HFFc6 (cell line): ENCODE measurements around the gene GPR82. TPM values are rescaled to one million over a fixed set of nuclear protein-coding genes. Genes with fewer than 3 reads are reported as not detected.

ENCODE experiments used
- DNase-seq: peaks from one replicate; pipeline ENCODE4 v3.0.0-alpha.2; 2018
- H3K27ac Mint-ChIP-seq: 2 replicates; pipeline ENCODE4 v1.8.0; 2020; ENCODE audit warnings: mild to moderate bottlenecking, mixed read lengths
- H3K27me3 Mint-ChIP-seq: 2 replicates; pipeline ENCODE4 v1.8.0; 2021; ENCODE audit warnings: mild to moderate bottlenecking, moderate library complexity, mixed read lengths; ENCODE audit not compliant: insufficient read depth
- H3K36me3 Mint-ChIP-seq: 2 replicates; pipeline ENCODE4 v1.8.0; 2021; ENCODE audit warnings: low read depth, mixed read lengths
- H3K4me1 Mint-ChIP-seq: 2 replicates; pipeline ENCODE4 v1.8.0; 2020; ENCODE audit warnings: low read depth, mixed read lengths
- H3K4me3 Mint-ChIP-seq: 2 replicates; pipeline ENCODE4 v1.8.0; 2020; ENCODE audit warnings: mild to moderate bottlenecking, moderate library complexity, mixed read lengths
- H3K9me3 Mint-ChIP-seq: 2 replicates; pipeline ENCODE4 v1.8.0; 2020; ENCODE audit warnings: mild to moderate bottlenecking, mixed read lengths
- CTCF ChIP-seq: fragments of 200-600 bp; sonication (generic); IDR thresholded peaks from 2 replicates; pipeline ENCODE4 v1.5.0; 2021; ENCODE audit warnings: antibody characterized with exemption, mild to moderate bottlenecking
- total RNA-seq, 6 experiments: library from RNA; stranded (reverse); fragmentation: NEBNext Ultra II Directional; extraction: Animal tissue kit (Norgen Biotek cat#: 25700); gene quantifications; 2 replicates in 1 of 6; 3 replicates in 5 of 6; pipeline ENCODE4 v1.2.3, GENCODE V29; 2021

GPR82 gene
- total RNA-seq, 6 experiments from 2014 or later, result not detected

GRCh38 chrX:41688156-41688555 lies 35.8 kb upstream of the GPR82 start:
- H3K27ac Mint-ChIP-seq, result no peak overlapping the region
- TF ChIP-seq CTCF, result no peak
- no peak for DNase-seq
- H3K4me1 Mint-ChIP-seq, result peaks cover 5% of the 10 kb centered on the region; the same call in 1 of the 2 replicates
- H3K27me3 Mint-ChIP-seq, result no peaks in the 10 kb centered on the region
- no peaks in the 10 kb centered on the region for H3K36me3 Mint-ChIP-seq
- H3K9me3 Mint-ChIP-seq, result no peaks in the 10 kb centered on the region
- H3K4me3 Mint-ChIP-seq, result no peak overlapping the region

GRCh38 chrX:41688835-41689234 lies 35.1 kb upstream of the GPR82 start, which contains the start of gene GPR34:
GPR34 (plus strand) TSS chrX:41688973; CDS start chrX:41695634, 6,661 bp downstream.
- H3K27me3 Mint-ChIP-seq, result no peaks in the 10 kb centered on the region
- H3K4me1 Mint-ChIP-seq, result peaks cover 5% of the 10 kb centered on the region; the same call in 1 of the 2 replicates
- no peak for DNase-seq
- H3K27ac Mint-ChIP-seq, result no peak within 1 kb of the TSS
- no peaks in the 10 kb centered on the region for H3K9me3 Mint-ChIP-seq
- H3K36me3 Mint-ChIP-seq, result no peaks in the 10 kb centered on the region
- no peak for TF ChIP-seq CTCF
- no peak within 1 kb of the TSS for H3K4me3 Mint-ChIP-seq

DNA sequence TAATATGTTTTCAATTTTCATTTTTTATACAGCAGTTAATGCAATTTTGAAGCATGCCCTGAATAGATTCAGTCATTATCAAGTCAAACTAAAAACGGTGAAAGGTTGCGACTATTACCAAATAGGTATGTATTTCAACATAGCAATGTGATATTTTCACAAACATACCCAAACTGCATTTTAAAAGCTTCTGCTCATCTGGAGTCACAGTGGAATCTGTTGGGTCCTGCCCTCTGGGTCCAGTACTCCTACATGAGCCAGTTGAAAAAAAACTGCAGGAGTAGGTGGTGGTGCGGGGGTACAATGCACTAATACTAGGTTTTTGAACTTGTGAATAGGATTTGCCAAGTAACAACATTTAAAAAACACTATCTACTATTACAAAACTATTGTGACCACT lies 34.3 kb upstream of the GPR82 start:
- DNase-seq, result no peak
- H3K9me3 Mint-ChIP-seq, result no peaks in the 10 kb centered on the region
- no peaks in the 10 kb centered on the region for H3K27me3 Mint-ChIP-seq
- no peak overlapping the region for H3K4me3 Mint-ChIP-seq
- H3K27ac Mint-ChIP-seq, result no peak overlapping the region
- no peaks in the 10 kb centered on the region for H3K36me3 Mint-ChIP-seq
- no peak for TF ChIP-seq CTCF
- peaks cover 5% of the 10 kb centered on the region; the same call in 1 of the 2 replicates for H3K4me1 Mint-ChIP-seq

DNA sequence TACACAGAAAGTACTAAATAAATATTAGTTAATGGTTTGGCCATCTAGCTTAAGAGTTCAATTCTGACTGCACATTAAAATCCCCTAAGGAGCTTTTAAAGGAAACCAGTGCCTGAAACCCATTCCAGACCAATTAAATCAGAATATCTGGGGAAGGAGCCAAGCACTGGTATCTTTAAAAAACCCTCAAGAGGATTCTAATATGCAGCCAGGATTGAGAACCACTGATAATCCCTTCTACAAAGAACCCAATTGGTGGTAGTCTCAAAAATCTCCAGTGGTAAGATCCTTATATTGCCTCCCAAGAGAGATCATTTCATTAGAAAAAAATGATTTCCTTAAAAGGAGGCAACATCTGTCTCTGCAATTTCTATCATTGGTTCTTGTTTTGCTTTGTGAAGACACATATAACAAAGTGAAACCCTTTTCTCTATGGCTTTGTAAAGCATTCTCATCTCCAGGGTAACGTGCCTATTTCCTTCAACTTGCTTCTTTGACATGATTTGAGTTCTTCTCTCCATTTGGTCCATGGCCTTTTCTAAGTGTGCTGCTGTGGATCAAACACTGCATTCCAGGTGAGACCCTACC lies 31.7 kb upstream of the GPR82 start:
- Mint-ChIP-seq H3K4me1 (peaks cover 5% of the 10 kb centered on the region; the same call in 1 of the 2 replicates), H3K4me3 (no peak overlapping the region), H3K27me3 (no peaks in the 10 kb centered on the region), H3K27ac (no peak overlapping the region), H3K9me3 (no peaks in the 10 kb centered on the region), H3K36me3 (no peaks in the 10 kb centered on the region)
- DNase-seq, result no peak
- TF ChIP-seq CTCF, result no peak

- Mint-ChIP-seq H3K4me3 (no peak overlapping the region), H3K36me3 (no peaks in the 10 kb centered on the region), H3K4me1 (peaks cover 5% of the 10 kb centered on the region; the same call in 1 of the 2 replicates), H3K27ac (no peak overlapping the region), H3K27me3 (no peaks in the 10 kb centered on the region), H3K9me3 (no peaks in the 10 kb centered on the region)
- TF ChIP-seq CTCF, result no peak
- DNase-seq, result no peak
Measured at GRCh38 chrX:41693024-41693423, 31.0 kb upstream of the GPR82 start.
